GM12874 (cell line): ENCODE measurements around the gene CHMP2B.
A peak's percentile ranks its signal among the peaks of the same experiment; 100 is the strongest.

Source experiments
- TF ChIP-seq, protein P1 (sequence below): IDR thresholded peaks from 2 replicates; pipeline ENCODE4 v1.5.1; 2011; ENCODE audit warnings: low read depth, mild to moderate bottlenecking, control low read depth, low read length, moderate library complexity; ENCODE audit not compliant: insufficient read depth

CHMP2B gene

DNA sequence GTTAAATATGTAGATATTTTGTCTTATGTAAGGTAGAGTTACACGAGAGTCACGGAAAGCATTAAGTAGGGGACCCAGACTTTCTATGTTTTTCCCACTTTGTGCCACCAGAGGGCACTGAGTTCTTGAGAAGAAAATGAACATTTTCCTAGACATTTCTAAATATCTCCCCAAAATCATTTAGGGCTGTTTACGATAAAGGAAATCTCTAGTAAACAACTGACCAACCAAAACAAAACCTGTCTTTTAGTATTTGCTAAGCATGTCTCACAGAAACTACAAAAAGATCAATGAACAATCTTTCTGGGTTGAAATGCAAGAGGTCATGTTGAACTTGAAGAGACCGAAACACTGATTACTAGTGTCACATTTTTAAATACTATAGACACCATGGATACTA, 33.2 kb downstream of the CHMP2B start:
- TF ChIP-seq, protein P1, sequence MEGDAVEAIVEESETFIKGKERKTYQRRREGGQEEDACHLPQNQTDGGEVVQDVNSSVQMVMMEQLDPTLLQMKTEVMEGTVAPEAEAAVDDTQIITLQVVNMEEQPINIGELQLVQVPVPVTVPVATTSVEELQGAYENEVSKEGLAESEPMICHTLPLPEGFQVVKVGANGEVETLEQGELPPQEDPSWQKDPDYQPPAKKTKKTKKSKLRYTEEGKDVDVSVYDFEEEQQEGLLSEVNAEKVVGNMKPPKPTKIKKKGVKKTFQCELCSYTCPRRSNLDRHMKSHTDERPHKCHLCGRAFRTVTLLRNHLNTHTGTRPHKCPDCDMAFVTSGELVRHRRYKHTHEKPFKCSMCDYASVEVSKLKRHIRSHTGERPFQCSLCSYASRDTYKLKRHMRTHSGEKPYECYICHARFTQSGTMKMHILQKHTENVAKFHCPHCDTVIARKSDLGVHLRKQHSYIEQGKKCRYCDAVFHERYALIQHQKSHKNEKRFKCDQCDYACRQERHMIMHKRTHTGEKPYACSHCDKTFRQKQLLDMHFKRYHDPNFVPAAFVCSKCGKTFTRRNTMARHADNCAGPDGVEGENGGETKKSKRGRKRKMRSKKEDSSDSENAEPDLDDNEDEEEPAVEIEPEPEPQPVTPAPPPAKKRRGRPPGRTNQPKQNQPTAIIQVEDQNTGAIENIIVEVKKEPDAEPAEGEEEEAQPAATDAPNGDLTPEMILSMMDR, result peak; percentile 58; the same call in 1 of the 2 replicates

DNA sequence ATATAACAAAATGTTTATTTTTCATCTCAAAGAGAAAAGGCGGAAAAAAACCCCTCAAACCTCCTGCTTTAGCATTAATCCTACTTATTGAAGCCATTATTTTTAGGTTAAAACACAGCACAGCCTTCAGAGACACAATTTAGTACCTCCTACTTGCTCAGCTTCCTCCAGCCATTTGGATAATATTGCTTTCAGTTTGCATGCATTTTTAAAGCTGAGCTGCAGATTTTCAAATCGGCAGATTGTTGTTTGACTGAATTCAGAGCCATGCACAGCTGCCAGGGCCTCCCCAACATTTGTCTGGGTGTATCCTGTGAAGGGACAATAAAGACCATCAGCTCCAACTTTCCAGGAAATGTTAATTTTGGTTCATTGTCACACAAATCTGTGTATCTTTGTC, 34.8 kb downstream of the CHMP2B start:
- TF ChIP-seq, protein P1, result no peak

DNA sequence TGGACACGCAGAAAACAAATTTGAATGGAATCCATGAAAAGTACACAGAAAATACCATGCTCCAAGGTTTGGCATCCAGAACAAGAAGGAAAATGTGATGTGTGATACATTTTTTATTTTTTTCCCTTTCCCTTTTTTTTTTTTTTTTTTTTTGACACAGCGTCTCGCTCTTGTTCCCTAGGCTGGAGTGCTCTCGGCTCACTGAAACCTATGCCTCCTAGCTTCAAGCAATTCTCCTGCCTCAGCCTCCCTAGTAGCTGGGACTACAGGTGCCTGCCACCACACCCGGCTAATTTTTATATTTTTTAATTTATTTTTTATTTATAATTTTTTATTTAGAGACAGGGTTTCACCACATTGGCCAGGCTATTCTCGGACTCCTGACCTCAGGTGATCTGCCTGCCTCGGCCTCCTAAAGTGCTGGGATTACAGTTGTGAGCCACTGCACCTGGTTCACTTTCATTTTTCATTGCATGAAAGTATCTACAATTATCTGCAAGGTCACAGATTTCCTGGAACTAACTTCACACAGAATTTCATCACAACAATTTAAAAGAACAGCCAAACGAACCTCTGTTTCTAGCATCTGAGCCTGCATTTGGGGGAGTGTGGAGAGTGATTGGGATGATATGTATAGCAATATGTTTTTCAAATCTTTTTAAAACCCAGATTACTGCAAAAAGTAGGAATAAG, 41.0 kb downstream of the CHMP2B start:
- TF ChIP-seq, protein P1, result no peak

DNA sequence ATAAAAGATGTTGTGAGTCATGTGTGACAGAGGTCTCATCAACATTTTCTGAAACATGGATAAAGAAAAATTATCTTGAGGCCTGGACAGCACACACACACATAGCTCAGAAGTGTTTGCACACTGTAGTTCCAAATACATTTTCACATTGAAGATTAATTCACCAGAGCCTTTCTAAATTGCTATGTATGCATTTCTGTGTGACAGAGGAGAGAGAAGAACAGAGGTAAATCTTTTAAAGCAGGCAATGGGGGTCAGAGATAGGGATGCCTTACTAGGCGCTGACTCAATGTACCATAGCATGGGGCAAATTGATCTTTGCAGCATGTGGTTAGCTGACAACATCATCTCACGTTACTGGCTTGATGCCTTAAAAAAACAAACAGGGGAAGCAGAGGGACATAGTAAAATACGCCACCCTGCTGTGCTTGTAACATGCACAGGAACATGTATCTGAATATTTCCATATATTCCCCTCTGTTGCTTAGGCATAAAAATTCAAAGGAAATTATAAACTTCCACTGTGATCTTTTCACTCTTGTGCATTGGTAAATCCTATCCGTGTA, 41.6 kb downstream of the CHMP2B start:
- TF ChIP-seq, protein P1, result no peak

DNA sequence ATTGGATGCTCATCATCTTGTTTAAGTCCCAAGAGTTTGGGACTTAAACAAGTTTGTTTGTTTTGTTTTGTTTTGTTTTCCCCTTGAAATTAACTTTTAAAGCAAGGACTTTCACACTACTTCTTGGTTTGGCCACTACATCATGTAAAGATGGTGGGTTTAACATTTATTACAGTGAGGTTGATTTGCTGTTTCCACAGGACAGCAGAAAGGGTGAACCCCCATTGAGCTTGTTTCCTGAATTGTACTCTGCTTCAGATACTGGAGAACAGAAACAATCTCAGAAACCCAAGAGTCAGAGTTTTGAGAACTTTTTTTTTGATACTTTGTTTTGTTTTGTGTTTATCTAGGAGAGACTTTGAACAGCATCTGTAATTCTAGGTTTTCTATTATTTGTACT, 42.6 kb downstream of the CHMP2B start:
- TF ChIP-seq, protein P1, result no peak

DNA sequence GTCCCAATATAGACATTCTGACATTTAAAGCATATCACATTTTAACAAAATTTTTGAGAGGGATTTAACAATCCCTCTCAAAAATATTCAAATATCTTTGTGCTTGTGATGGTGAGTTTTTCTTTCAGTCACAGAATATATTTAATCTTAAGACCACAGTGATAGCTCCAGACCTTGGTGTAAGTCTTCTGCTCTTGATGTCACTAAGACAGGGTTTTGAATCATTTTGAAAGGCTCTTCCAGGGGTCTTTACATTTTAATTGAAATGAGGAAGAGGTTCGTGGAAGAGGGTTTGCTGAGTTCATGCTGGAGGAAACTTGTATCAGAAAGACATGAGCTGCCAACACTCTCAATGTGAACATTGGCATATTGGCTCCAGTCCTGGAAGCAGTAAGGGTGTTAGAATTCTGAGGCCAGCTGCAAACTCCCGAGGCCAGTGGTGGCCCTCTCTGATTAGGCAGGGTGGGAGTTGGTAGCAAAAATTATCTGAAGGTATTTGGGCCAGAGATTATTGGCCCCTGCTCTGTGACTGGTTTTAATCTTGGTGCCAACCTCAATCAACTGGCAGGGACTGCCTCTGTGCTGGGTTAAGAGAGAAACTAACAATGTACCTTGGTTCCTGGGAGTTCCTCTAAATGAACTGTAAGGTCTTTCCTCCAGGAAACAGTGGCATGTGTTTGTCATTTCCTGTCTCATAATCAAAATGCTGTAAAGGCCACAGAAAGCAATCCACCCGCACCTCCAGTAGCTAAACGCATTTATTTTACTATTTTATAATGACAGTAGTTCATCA, 44.0 kb downstream of the CHMP2B start:
- TF ChIP-seq, protein P1, result no peak

DNA sequence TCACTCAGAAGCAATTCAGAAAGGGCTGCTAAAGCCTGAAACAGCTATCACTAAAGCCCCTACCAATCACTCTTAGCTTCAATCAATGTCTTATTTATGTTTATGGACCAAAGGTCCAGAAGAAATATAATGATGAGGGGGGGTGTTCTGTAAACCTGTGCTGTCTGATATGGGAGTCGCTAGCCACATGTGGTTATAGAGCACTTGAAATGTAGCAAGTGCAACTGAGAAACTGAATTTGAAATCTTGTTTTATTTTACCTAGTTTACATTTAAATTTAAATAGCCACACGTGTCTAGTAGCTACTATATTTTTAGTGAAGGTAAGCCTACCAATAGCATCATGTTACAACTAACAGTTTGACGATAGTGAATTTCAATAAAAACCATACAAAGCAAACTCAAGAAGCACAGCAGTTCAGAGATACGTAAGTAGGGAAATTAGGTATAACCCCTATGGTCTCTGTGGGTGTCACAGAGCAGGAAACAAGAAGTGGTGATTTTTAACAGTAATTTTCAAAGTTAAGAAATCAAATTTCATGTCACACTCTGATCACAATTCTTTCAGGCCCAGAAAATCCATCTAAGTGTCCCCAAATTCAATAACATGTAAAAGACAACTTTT, 45.7 kb downstream of the CHMP2B start:
- TF ChIP-seq, protein P1, result no peak
